Colonic mucosa (tissue), 4 donors: Measurements from ENCODE around the gene PRDM15. TPM values are rescaled to one million over a fixed set of nuclear protein-coding genes. Genes with fewer than 3 reads are reported as not detected.

Experiments used
- DNase-seq: peaks from one replicate; pipeline ENCODE4 v3.0.0-alpha.2; 2020
- H3K27ac ChIP-seq: fragments of 200-600 bp; one replicate; pipeline ENCODE4 v1.8.0; 2021
- H3K27me3 ChIP-seq: fragments of 200-600 bp; one replicate; pipeline ENCODE4 v1.8.0; 2021
- H3K36me3 ChIP-seq: fragments of 200-600 bp; one replicate; pipeline ENCODE4 v1.8.0; 2021
- H3K4me1 ChIP-seq: fragments of 200-600 bp; one replicate; pipeline ENCODE4 v1.8.0; 2021; ENCODE audit warnings: mild to moderate bottlenecking
- H3K4me3 ChIP-seq: fragments of 200-600 bp; one replicate; pipeline ENCODE4 v1.8.0; 2021
- H3K9ac ChIP-seq, 2 donors: one replicate each; pipeline ENCODE4 v1.7.0; 2013; ENCODE audit warnings: control low read depth in 2 of 2, low read depth in 2 of 2, low read length in 2 of 2
- H3K9me3 ChIP-seq: fragments of 200-600 bp; one replicate; pipeline ENCODE4 v1.8.0; 2021
- intact Hi-C: fragments of 100-400 bp; cut with DNase I; formaldehyde crosslinking; loops from one replicate; pipeline ENCODE4 v1.14.1; 2022
- total RNA-seq, 2 donors: library from RNA; stranded (reverse); fragmentation: NEBNext Ultra II Directional in 1 of 2; extraction: Animal tissue kit (Norgen Biotek cat#: 25700) in 1 of 2; gene quantifications; one replicate each; pipeline ENCODE4 v1.2.1, GENCODE V29; 2021
- TF ChIP-seq, protein P1 (sequence below): fragments of 200-600 bp; IDR thresholded peaks from one replicate; pipeline ENCODE4 v1.8.0; 2022; ENCODE audit warnings: antibody characterized with exemption, mild to moderate bottlenecking
- donor health status: healthy.
- donor health status: DM: no; HTN: no; CAD: no.
- donor health status: DM: no; HTN: no; CAD: no.

The PRDM15 gene
- total RNA-seq, 2 donors from 2014 or later, result 3.2 to 6.3 TPM

GRCh38 chr21:41765420-41765821 lies 113.7 kb downstream of the PRDM15 start:
- Histone ChIP-seq H3K27ac (no peak overlapping the region), H3K4me3 (peak overlapping the region; percentile 60), H3K9me3 (no peaks in the 10 kb centered on the region), H3K4me1 (no peaks in the 10 kb centered on the region), H3K9ac (peak overlapping the region in 1 of 2 donors; percentile 87), H3K27me3 (peaks cover 24% of the 10 kb centered on the region), H3K36me3 (no peaks in the 10 kb centered on the region)
- TF ChIP-seq, protein P1, sequence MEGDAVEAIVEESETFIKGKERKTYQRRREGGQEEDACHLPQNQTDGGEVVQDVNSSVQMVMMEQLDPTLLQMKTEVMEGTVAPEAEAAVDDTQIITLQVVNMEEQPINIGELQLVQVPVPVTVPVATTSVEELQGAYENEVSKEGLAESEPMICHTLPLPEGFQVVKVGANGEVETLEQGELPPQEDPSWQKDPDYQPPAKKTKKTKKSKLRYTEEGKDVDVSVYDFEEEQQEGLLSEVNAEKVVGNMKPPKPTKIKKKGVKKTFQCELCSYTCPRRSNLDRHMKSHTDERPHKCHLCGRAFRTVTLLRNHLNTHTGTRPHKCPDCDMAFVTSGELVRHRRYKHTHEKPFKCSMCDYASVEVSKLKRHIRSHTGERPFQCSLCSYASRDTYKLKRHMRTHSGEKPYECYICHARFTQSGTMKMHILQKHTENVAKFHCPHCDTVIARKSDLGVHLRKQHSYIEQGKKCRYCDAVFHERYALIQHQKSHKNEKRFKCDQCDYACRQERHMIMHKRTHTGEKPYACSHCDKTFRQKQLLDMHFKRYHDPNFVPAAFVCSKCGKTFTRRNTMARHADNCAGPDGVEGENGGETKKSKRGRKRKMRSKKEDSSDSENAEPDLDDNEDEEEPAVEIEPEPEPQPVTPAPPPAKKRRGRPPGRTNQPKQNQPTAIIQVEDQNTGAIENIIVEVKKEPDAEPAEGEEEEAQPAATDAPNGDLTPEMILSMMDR, result no peak
- DNase-seq, result no peak
- intact Hi-C loops, result no loop called here

- DNase-seq, result no peak
- Histone ChIP-seq H3K27ac (no peak overlapping the region), H3K27me3 (peaks cover 24% of the 10 kb centered on the region), H3K36me3 (no peaks in the 10 kb centered on the region), H3K4me1 (no peaks in the 10 kb centered on the region), H3K4me3 (no peak overlapping the region), H3K9ac (no peak overlapping the region), H3K9me3 (no peaks in the 10 kb centered on the region)
- intact Hi-C loops, result no loop called here
- TF ChIP-seq, protein P1, result no peak
Measured at GRCh38 chr21:41764558-41765419, 114.4 kb downstream of the PRDM15 start.

DNA sequence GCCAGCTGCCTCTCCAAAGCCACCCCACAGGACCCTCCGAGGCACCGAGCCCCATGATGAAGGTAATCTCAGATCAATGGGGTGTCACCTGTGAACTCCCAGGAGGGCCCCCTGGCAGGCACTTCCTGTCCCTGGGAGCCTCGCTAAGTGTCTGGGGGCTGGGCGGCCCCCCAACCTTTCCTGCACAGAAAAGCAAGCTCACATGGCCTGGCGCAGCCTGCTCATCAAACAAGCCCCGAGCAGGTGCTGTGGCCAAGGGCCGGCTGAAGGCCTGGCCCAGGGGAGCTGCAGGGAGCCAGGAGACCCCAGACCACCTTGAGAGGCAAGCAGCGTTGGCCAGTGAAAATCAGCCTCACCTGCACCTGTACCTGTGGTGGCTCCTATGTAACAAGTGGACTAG lies 115.1 kb downstream of the PRDM15 start:
- no peak overlapping the region for H3K27ac ChIP-seq
- no peaks in the 10 kb centered on the region for H3K4me1 ChIP-seq
- no peaks in the 10 kb centered on the region for H3K36me3 ChIP-seq
- H3K9ac ChIP-seq, result no peak overlapping the region
- intact Hi-C loops, result no loop called here
- H3K27me3 ChIP-seq, result peaks cover 24% of the 10 kb centered on the region
- H3K4me3 ChIP-seq, result no peak overlapping the region
- no peaks in the 10 kb centered on the region for H3K9me3 ChIP-seq
- TF ChIP-seq, protein P1, result no peak
- no peak for DNase-seq

- DNase-seq, result no peak
- H3K9me3 ChIP-seq, result no peaks in the 10 kb centered on the region
- no peaks in the 10 kb centered on the region for H3K36me3 ChIP-seq
- H3K27me3 ChIP-seq, result peaks cover 24% of the 10 kb centered on the region
- TF ChIP-seq, protein P1, result no peak
- no peaks in the 10 kb centered on the region for H3K4me1 ChIP-seq
- H3K4me3 ChIP-seq, result no peak overlapping the region
- no peak overlapping the region for H3K9ac ChIP-seq
- no peak overlapping the region for H3K27ac ChIP-seq
- intact Hi-C loops, result no loop called here
Measured at GRCh38 chr21:41763398-41763931, 115.7 kb downstream of the PRDM15 start.

DNA sequence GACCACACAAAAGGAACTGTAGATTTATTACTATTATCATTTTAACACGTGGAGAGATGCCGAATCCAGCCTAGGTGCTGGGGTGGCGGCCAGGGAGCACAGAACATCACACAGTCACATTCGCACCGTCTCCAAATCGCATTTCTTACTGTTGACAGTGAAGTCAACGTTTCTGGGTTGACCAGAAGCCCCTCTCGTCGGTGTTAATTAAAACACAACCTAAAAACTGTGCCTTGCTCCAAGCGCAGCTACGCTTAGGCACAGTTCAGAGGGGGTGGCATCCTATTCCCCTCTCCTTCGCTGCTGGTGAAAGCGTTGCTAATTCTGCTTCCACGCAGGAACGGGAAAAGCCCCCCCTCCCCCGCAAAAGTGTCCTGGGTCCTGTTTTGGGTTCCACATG lies 116.4 kb downstream of the PRDM15 start:
- H3K27me3 ChIP-seq, result peaks cover 24% of the 10 kb centered on the region

More for the DNA sequence above, 116.4 kb downstream of the PRDM15 start:
- TF ChIP-seq, protein P1, result no peak
- no peak overlapping the region for H3K9ac ChIP-seq
- H3K27ac ChIP-seq, result no peak overlapping the region
- intact Hi-C loops, result no loop called here
- H3K9me3 ChIP-seq, result no peaks in the 10 kb centered on the region
- no peak for DNase-seq
- H3K36me3 ChIP-seq, result no peaks in the 10 kb centered on the region
- no peaks in the 10 kb centered on the region for H3K4me1 ChIP-seq
- no peak overlapping the region for H3K4me3 ChIP-seq
